Trophoblast cell (in vitro differentiated cells and primary cell): ENCODE measurements around the gene ALPP. TPM values are rescaled to one million over a fixed set of nuclear protein-coding genes. Genes with fewer than 3 reads are reported as not detected.
"Not testable (repeated sequence)": the region's sequence is repeated elsewhere in the genome, so short reads cannot be mapped to it uniquely, and the experiment has no call there.

Experiments
- DNase-seq, 2 donors: peaks; one replicate each; pipeline ENCODE4 v3.0.0-alpha.2; 2016
- H2AFZ ChIP-seq: 2 replicates; pipeline ENCODE4 v1.6.1; 2013; ENCODE audit warnings: low read length, moderate library complexity, mild to moderate bottlenecking; ENCODE audit not compliant: insufficient read depth, poor library complexity
- H2AK5ac ChIP-seq: 2 replicates; pipeline ENCODE4 v1.6.1; 2013; ENCODE audit warnings: mild to moderate bottlenecking, low read length
- H2BK120ac ChIP-seq: 2 replicates; pipeline ENCODE4 v1.6.1; 2013; ENCODE audit warnings: low read length, mild to moderate bottlenecking, moderate library complexity; ENCODE audit not compliant: insufficient read depth, poor library complexity
- H2BK12ac ChIP-seq: 2 replicates; pipeline ENCODE4 v1.6.1; 2013; ENCODE audit warnings: mild to moderate bottlenecking, low read length, moderate library complexity
- H2BK5ac ChIP-seq: 2 replicates; pipeline ENCODE4 v1.6.1; 2013; ENCODE audit warnings: low read length, low read depth, moderate library complexity, mild to moderate bottlenecking; ENCODE audit not compliant: poor library complexity
- H3K14ac ChIP-seq: 2 replicates; pipeline ENCODE4 v1.6.1; 2013; ENCODE audit warnings: mild to moderate bottlenecking, low read length
- H3K18ac ChIP-seq: 2 replicates; pipeline ENCODE4 v1.6.1; 2013; ENCODE audit warnings: mild to moderate bottlenecking, low read length
- H3K23ac ChIP-seq: 2 replicates; pipeline ENCODE4 v1.6.1; 2013; ENCODE audit warnings: low read length
- H3K27ac ChIP-seq: 2 replicates; pipeline ENCODE4 v1.5.1; 2013; ENCODE audit warnings: low read depth, mild to moderate bottlenecking, inconsistent platforms, low read length, moderate library complexity
- H3K27me3 ChIP-seq: 2 replicates; pipeline ENCODE4 v1.6.1; 2013; ENCODE audit warnings: inconsistent platforms, mild to moderate bottlenecking, low read length, moderate library complexity; ENCODE audit not compliant: insufficient read depth
- H3K36me3 ChIP-seq, 2 experiments: 1 replicate in 1 of 2; 2 replicates in 1 of 2; pipeline ENCODE4 v1.6.1; 2013; ENCODE audit warnings: low read length in 2 of 2, mild to moderate bottlenecking in 2 of 2, moderate library complexity in 1 of 2; ENCODE audit not compliant: insufficient read depth in 2 of 2, control insufficient read depth in 1 of 2
- H3K4ac ChIP-seq: 2 replicates; pipeline ENCODE4 v1.6.1; 2013; ENCODE audit warnings: low read depth, mild to moderate bottlenecking, low read length, moderate library complexity
- H3K4me1 ChIP-seq, 2 experiments: 1 replicate in 1 of 2; 2 replicates in 1 of 2; pipeline ENCODE4 v1.6.1; 2013; ENCODE audit warnings: low read length in 2 of 2, mild to moderate bottlenecking in 2 of 2, moderate library complexity in 1 of 2; ENCODE audit not compliant: insufficient read depth in 2 of 2, control insufficient read depth in 1 of 2
- H3K4me2 ChIP-seq: 2 replicates; pipeline ENCODE4 v1.6.1; 2013; ENCODE audit warnings: inconsistent platforms, mild to moderate bottlenecking, low read length, moderate library complexity
- H3K4me3 ChIP-seq: 2 replicates; pipeline ENCODE4 v1.5.1; 2013; ENCODE audit warnings: mild to moderate bottlenecking, low read depth, low read length, inconsistent platforms
- H3K79me1 ChIP-seq: one replicate; pipeline ENCODE4 v1.6.1; 2013; ENCODE audit warnings: low read length
- H3K79me2 ChIP-seq: 2 replicates; pipeline ENCODE4 v1.6.1; 2013; ENCODE audit warnings: low read length, mild to moderate bottlenecking; ENCODE audit not compliant: control insufficient read depth, insufficient read depth, poor library complexity
- H3K9ac ChIP-seq: 2 replicates; pipeline ENCODE4 v1.6.1; 2013; ENCODE audit warnings: mild to moderate bottlenecking, low read length
- H3K9me3 ChIP-seq: 2 replicates; pipeline ENCODE4 v1.6.1; 2013; ENCODE audit warnings: low read depth, mild to moderate bottlenecking, control low read depth, inconsistent platforms, low read length; ENCODE audit not compliant: insufficient read depth
- H4K12ac ChIP-seq: 2 replicates; pipeline ENCODE4 v1.6.1; 2013; ENCODE audit warnings: low read depth, mild to moderate bottlenecking, low read length, moderate library complexity
- H4K8ac ChIP-seq: 2 replicates; pipeline ENCODE4 v1.6.1; 2013; ENCODE audit warnings: low read depth, mild to moderate bottlenecking, low read length, moderate library complexity
- H4K91ac ChIP-seq: one replicate; pipeline ENCODE4 v1.6.1; 2013; ENCODE audit warnings: low read depth, mild to moderate bottlenecking, low read length, moderate library complexity
- WGBS: extraction: QIAGEN DNeasy Blood & Tissue Kit; methylation state at CpG from one replicate; pipeline ENCODE4 v1.1.7; 2013; ENCODE audit warnings: missing lambda C conversion rate; ENCODE audit not compliant: insufficient read length, insufficient coverage; ENCODE audit errors: extremely low coverage; 5-methylcytosine and 5-hydroxymethylcytosine counted together
- polyA plus RNA-seq: library from polyadenylated mRNA; stranded (reverse); fragments of 200-250 nt; gene quantifications from 2 replicates; pipeline ENCODE4 v1.2.3, GENCODE V29; 2013

ALPP gene
- polyA plus RNA-seq: 0.21 and 0.25 TPM in 2 replicates

DNA sequence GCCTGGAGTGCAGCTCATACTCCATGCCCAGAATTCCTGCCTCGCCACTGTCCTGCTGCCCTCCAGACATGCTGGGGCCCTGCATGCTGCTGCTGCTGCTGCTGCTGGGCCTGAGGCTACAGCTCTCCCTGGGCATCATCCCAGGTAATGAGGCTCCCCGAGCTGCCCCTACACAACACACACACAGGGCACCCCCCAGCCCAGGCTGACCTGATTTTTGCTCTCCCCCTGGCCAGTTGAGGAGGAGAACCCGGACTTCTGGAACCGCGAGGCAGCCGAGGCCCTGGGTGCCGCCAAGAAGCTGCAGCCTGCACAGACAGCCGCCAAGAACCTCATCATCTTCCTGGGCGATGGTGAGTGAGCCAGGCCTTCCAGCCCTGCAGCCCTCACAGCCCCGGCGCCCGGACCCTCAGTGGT lies at the start of gene ALPP:
Gene ALPP, plus strand, starts transcription at position 17 of the 417 bp plus-strand sequence. Its CDS starts 52 bp downstream, at position 69.
- Histone ChIP-seq H2BK12ac (peak within 1 kb of the TSS; percentile 45), H2AK5ac (peak within 1 kb of the TSS; percentile 5), H3K14ac (peak within 1 kb of the TSS; percentile 68), H3K4me1 (peaks cover 19% of the 10 kb centered on the region in 2 experiments), H4K91ac (peak within 1 kb of the TSS; percentile 73), H3K18ac (peak within 1 kb of the TSS; percentile 33)
- H3K79me1 ChIP-seq, H2BK5ac ChIP-seq, H3K9ac ChIP-seq, H4K8ac ChIP-seq, H2BK120ac ChIP-seq, H3K27ac ChIP-seq, H3K27me3 ChIP-seq, H2AFZ ChIP-seq, H3K36me3 ChIP-seq, H4K12ac ChIP-seq, H3K4me3 ChIP-seq, H3K79me2 ChIP-seq, H3K4me2 ChIP-seq, H3K9me3 ChIP-seq, H3K4ac ChIP-seq, H3K23ac ChIP-seq: not testable (repeated sequence)
- WGBS: no CpG with 5 or more reads among the region's 12 CpGs
- peak; percentile 55 to 72 for DNase-seq

DNA sequence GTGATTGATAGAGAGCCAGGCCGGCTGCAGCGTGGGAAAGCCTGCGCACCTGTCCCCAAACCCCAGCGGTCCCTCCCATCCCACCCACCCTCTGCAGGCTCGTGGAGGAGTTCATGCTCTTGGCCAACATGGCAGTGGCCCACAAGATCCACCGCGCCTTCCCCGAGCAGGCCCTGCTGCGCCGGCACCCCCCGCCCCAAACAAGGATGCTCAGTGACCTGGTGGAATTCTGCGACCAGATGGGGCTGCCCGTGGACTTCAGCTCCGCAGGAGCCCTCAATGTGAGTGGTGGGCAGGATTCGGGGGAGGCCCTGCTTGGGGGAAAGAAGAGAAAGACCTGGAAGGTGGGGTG lies 48.9 kb upstream of the ALPP start:
- no peak overlapping the region for H4K8ac ChIP-seq
- H2AK5ac ChIP-seq: no peak overlapping the region
- no peaks in the 10 kb centered on the region for H3K36me3 ChIP-seq
- H4K91ac ChIP-seq: no peak overlapping the region
- H3K9me3 ChIP-seq: peaks cover 2% of the 10 kb centered on the region
- H3K27me3 ChIP-seq: no peaks in the 10 kb centered on the region
- H2BK5ac ChIP-seq: no peak overlapping the region
- no peak overlapping the region for H3K27ac ChIP-seq
- peak overlapping the region; percentile 46 for H2BK120ac ChIP-seq
- H3K18ac ChIP-seq: no peak overlapping the region
- WGBS: no CpG with 5 or more reads among the region's 15 CpGs
- no peak overlapping the region for H3K23ac ChIP-seq
- H2BK12ac ChIP-seq: no peak overlapping the region
- no peak overlapping the region for H3K4me3 ChIP-seq
- peaks cover 5 to 10% of the 10 kb centered on the region in 2 experiments for H3K4me1 ChIP-seq
- H3K9ac ChIP-seq: no peak overlapping the region
- no peak for DNase-seq
- no peaks in the 10 kb centered on the region for H3K79me2 ChIP-seq
- H4K12ac ChIP-seq: no peak overlapping the region
- no peaks in the 10 kb centered on the region for H3K79me1 ChIP-seq
- H3K4me2 ChIP-seq: no peak overlapping the region
- H3K4ac ChIP-seq: no peak overlapping the region
- no peak overlapping the region for H3K14ac ChIP-seq
- H2AFZ ChIP-seq: no peak overlapping the region

DNA sequence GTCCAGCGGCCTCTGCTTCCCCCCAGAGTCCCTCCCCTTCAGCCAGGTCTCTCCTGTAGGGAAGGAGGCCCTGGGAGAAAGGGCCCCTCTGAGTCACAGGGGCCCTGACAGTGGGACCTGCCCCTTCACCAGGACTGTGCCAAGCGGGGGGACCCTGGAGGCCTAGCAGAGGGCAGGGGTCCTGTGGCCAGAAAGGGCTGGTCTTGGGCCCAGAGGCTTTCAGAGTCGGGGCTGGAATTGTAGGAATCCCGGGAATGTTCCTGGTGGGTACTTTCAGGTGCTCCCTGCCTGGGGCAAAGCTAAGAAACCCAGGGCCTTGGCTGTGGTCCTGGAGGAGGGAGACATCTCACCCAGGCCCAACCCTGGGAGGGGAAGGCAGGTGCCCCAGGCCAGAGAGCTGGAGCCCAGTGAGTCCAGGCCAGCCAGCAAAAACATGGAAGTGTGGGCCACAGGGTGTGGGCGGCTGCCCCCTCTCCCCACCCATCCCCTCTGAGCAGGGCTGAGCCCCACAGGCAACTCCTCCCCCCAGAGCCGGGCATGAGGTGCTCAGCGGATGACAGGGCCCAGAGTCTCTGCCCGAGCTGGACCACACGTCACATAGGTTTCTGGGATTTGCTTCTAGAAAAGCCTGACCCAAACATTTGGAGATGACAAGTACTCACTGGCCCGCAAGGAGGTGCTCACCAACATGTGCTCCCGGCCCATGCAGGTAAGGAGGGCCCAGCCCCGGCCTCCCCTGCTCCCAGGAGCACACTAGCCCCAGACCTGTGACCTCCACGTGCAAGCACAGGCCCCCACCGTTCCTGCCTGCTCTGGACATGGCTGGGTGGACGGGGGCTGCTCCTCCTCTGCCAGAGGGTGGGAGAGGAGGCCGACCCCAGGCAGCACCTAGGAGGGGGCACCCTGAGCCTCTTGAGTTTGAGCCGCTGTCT lies 48.2 kb upstream of the ALPP start:
- Histone ChIP-seq H3K27ac (no peak overlapping the region), H3K79me2 (no peaks in the 10 kb centered on the region), H3K27me3 (no peaks in the 10 kb centered on the region), H3K18ac (no peak overlapping the region), H4K8ac (no peak overlapping the region), H4K91ac (no peak overlapping the region), H3K14ac (no peak overlapping the region), H3K9ac (no peak overlapping the region), H3K79me1 (no peaks in the 10 kb centered on the region), H4K12ac (no peak overlapping the region), H3K36me3 (no peaks in the 10 kb centered on the region), H3K23ac (no peak overlapping the region), H2BK5ac (no peak overlapping the region), H2AK5ac (no peak overlapping the region), H2BK120ac (peak overlapping the region; percentile 46), H3K4me2 (no peak overlapping the region), H2BK12ac (no peak overlapping the region), H3K9me3 (peaks cover 2% of the 10 kb centered on the region), H3K4me3 (no peak overlapping the region), H3K4ac (no peak overlapping the region), H3K4me1 (peaks cover 5 to 10% of the 10 kb centered on the region in 2 experiments), H2AFZ (no peak overlapping the region)
- no CpG with 5 or more reads among the region's 17 CpGs for WGBS
- DNase-seq: peak; percentile 33 to 57

DNA sequence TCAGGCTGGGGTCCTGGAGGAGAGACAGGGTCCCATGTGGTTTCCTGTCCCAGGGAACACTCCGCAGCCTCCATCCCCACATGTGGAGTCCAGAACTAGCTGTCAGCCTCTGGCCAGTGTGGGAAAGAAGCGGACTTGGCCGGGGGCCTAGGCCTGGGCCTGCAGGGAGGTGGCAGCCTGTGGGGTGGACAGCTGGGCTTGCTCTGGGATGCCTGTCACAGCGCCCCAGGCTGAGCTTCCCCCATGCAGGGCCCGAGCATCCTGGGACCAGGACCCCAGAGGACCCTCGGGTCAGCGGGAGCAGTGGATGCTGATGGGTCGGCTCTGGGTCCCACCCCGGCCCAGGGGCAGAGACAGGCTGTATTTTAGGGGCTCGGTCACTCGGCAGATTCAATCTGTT lies 47.5 kb upstream of the ALPP start:
- H3K36me3 ChIP-seq, H3K4me3 ChIP-seq, DNase-seq, H3K27ac ChIP-seq, H3K27me3 ChIP-seq, H3K9ac ChIP-seq, H4K8ac ChIP-seq, H2BK5ac ChIP-seq, H3K18ac ChIP-seq, H3K9me3 ChIP-seq, H4K91ac ChIP-seq, H3K4me2 ChIP-seq, H3K4me1 ChIP-seq, H3K23ac ChIP-seq, H4K12ac ChIP-seq, H2BK12ac ChIP-seq, H3K14ac ChIP-seq, H2AK5ac ChIP-seq, H3K79me2 ChIP-seq, H3K4ac ChIP-seq, H2AFZ ChIP-seq, H2BK120ac ChIP-seq, H3K79me1 ChIP-seq: not testable (repeated sequence)
- no CpG with 5 or more reads among the region's 11 CpGs for WGBS
